Measurements from ENCODE around the gene SH3BP4. TPM values are rescaled to one million over a fixed set of nuclear protein-coding genes. Genes with fewer than 3 reads are reported as not detected.

The SH3BP4 gene
- polyA plus RNA-seq, 1 donor (not counting 4 experiments of a cell fraction or from before 2014, with no cell fraction given) = 50.4 TPM

GRCh38 chr2:235043762-235044500 lies 92.1 kb downstream of the SH3BP4 start:
- FAIRE-seq (no peak), DNase-seq (ENCODE audit: low read depth, low spot score) (no peak)
- Histone ChIP-seq H3K27ac (ENCODE audit: control insufficient read depth, insufficient read depth, low read length) (no peak overlapping the region), H3K9ac (ENCODE audit: control insufficient read depth, extremely low read depth, insufficient read depth, low read length) (no peak overlapping the region), H3K4me2 (ENCODE audit: control insufficient read depth, extremely low read depth, insufficient read depth, low read depth, low read length) (no peak overlapping the region), H2AFZ (ENCODE audit: control insufficient read depth, low read length) (no peak overlapping the region), H3K36me3 (ENCODE audit: control insufficient read depth in 2 of 2, extremely low read depth in 1 of 2, insufficient read depth in 2 of 2, low read length in 2 of 2) (peaks cover 43 to 46% of the 10 kb centered on the region in 2 experiments), H3K9me3 (ENCODE audit: control insufficient read depth, low read depth, low read length) (no peaks in the 10 kb centered on the region), H3K9me1 (ENCODE audit: control insufficient read depth, extremely low read depth, insufficient read depth, low read length) (no peaks in the 10 kb centered on the region), H3K4me1 (ENCODE audit: control insufficient read depth, extremely low read depth, insufficient read depth, low read length) (no peaks in the 10 kb centered on the region), H4K20me1 (ENCODE audit: control insufficient read depth, extremely low read depth, insufficient read depth, low read length) (no peaks in the 10 kb centered on the region), H3K4me3 (ENCODE audit: control insufficient read depth in 2 of 3, extremely low read depth in 1 of 3, insufficient read depth in 2 of 3, low read depth in 1 of 3, low read length in 3 of 3) (no peak overlapping the region), H3K79me2 (ENCODE audit: control insufficient read depth, insufficient read depth, low read length) (peaks cover 57% of the 10 kb centered on the region), H3K27me3 (ENCODE audit: control insufficient read depth, extremely low read depth, insufficient read depth, low read length) (no peaks in the 10 kb centered on the region)
- dilution Hi-C loops (cut with MboI; ENCODE audit: extremely low pct_ligation_motif_present, low sequenced_read_pairs) = no loop called here
- TF ChIP-seq EZH2 (IDR thresholded peaks at IDR 0.05; ENCODE audit: low read length) = no peak
- no peak for TF ChIP-seq CTCF (optimal IDR thresholded peaks at IDR 0.05 in 1 of 3, IDR thresholded peaks at IDR 0.05 in 1 of 3, conservative IDR thresholded peaks at IDR 0.05 in 1 of 3; ENCODE audit: extremely low read depth in 1 of 3, insufficient read depth in 2 of 3, low read length in 3 of 3)

GRCh38 chr2:235044501-235045271 lies 92.9 kb downstream of the SH3BP4 start:
- Histone ChIP-seq H3K27me3 (ENCODE audit: control insufficient read depth, extremely low read depth, insufficient read depth, low read length) (no peaks in the 10 kb centered on the region), H3K36me3 (ENCODE audit: control insufficient read depth in 2 of 2, extremely low read depth in 1 of 2, insufficient read depth in 2 of 2, low read length in 2 of 2) (peaks cover 43 to 45% of the 10 kb centered on the region in 2 experiments), H3K27ac (ENCODE audit: control insufficient read depth, insufficient read depth, low read length) (no peak overlapping the region), H3K4me2 (ENCODE audit: control insufficient read depth, extremely low read depth, insufficient read depth, low read depth, low read length) (no peak overlapping the region), H3K4me1 (ENCODE audit: control insufficient read depth, extremely low read depth, insufficient read depth, low read length) (no peaks in the 10 kb centered on the region), H3K9ac (ENCODE audit: control insufficient read depth, extremely low read depth, insufficient read depth, low read length) (no peak overlapping the region), H2AFZ (ENCODE audit: control insufficient read depth, low read length) (no peak overlapping the region), H3K79me2 (ENCODE audit: control insufficient read depth, insufficient read depth, low read length) (peaks cover 63% of the 10 kb centered on the region), H3K9me1 (ENCODE audit: control insufficient read depth, extremely low read depth, insufficient read depth, low read length) (peaks cover 2% of the 10 kb centered on the region), H4K20me1 (ENCODE audit: control insufficient read depth, extremely low read depth, insufficient read depth, low read length) (no peaks in the 10 kb centered on the region), H3K4me3 (ENCODE audit: control insufficient read depth in 2 of 3, extremely low read depth in 1 of 3, insufficient read depth in 2 of 3, low read depth in 1 of 3, low read length in 3 of 3) (no peak overlapping the region), H3K9me3 (ENCODE audit: control insufficient read depth, low read depth, low read length) (no peaks in the 10 kb centered on the region)
- dilution Hi-C loops (cut with MboI; ENCODE audit: extremely low pct_ligation_motif_present, low sequenced_read_pairs) = no loop called here
- no peak for DNase-seq (ENCODE audit: low read depth, low spot score)
- FAIRE-seq = no peak
- TF ChIP-seq CTCF (optimal IDR thresholded peaks at IDR 0.05 in 1 of 3, IDR thresholded peaks at IDR 0.05 in 1 of 3, conservative IDR thresholded peaks at IDR 0.05 in 1 of 3; ENCODE audit: extremely low read depth in 1 of 3, insufficient read depth in 2 of 3, low read length in 3 of 3) (no peak), EZH2 (IDR thresholded peaks at IDR 0.05; ENCODE audit: low read length) (no peak)
